Measurements from ENCODE around the gene SLC12A7. TPM values are rescaled to one million over a fixed set of nuclear protein-coding genes. Genes with fewer than 3 reads are reported as not detected.

SLC12A7 gene
- total RNA-seq, 2 donors from 2014 or later = 28.5 to 42.3 TPM

DNA sequence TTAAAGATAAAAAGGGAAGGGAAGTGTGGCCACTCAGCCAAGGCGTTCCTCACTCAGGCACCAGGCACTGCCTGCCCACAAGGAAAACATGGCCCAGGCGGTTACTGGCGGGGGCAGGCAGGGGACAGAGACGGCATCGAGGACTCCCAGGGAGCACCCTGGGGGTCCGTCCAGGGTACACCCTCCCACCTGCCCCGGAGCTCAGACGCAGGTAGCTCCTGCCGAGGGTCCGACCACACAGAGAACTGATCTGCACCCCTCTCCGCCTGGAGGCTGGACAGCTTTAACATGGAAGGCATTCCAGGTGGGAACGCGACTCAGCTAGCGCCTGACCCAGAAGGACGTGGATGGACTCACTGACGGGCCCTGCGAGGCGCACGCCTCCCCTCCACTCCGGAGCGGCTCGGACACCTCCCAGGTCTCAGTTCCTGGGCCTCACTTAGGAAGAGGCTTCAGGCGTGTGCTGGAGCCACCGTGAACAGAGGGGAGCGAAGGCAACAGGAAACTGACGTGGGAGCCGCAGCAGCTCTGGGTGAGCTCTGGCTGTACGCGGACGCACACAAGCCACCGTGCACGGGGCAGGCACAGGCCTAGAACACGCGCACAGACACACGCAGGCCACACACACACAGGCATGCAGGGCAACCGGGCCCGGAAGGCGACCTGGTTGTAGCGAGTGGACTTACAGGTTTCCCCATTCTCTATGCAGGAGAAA lies 55.8 kb downstream of the SLC12A7 start:
- peaks cover 72% of the 10 kb centered on the region for H3K36me3 ChIP-seq
- H3K9me3 ChIP-seq = no peaks in the 10 kb centered on the region
- H3K27me3 ChIP-seq = no peaks in the 10 kb centered on the region
- no peak for DNase-seq (ENCODE audit: low spot score)
- TF ChIP-seq, protein P1, sequence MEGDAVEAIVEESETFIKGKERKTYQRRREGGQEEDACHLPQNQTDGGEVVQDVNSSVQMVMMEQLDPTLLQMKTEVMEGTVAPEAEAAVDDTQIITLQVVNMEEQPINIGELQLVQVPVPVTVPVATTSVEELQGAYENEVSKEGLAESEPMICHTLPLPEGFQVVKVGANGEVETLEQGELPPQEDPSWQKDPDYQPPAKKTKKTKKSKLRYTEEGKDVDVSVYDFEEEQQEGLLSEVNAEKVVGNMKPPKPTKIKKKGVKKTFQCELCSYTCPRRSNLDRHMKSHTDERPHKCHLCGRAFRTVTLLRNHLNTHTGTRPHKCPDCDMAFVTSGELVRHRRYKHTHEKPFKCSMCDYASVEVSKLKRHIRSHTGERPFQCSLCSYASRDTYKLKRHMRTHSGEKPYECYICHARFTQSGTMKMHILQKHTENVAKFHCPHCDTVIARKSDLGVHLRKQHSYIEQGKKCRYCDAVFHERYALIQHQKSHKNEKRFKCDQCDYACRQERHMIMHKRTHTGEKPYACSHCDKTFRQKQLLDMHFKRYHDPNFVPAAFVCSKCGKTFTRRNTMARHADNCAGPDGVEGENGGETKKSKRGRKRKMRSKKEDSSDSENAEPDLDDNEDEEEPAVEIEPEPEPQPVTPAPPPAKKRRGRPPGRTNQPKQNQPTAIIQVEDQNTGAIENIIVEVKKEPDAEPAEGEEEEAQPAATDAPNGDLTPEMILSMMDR (IDR thresholded peaks at IDR 0.05) = no peak
- H3K4me1 ChIP-seq = peaks cover 0 to 6% of the 10 kb centered on the region in 2 donors
- H3K27ac ChIP-seq = no peak overlapping the region
- H3K4me3 ChIP-seq = no peak overlapping the region

DNA sequence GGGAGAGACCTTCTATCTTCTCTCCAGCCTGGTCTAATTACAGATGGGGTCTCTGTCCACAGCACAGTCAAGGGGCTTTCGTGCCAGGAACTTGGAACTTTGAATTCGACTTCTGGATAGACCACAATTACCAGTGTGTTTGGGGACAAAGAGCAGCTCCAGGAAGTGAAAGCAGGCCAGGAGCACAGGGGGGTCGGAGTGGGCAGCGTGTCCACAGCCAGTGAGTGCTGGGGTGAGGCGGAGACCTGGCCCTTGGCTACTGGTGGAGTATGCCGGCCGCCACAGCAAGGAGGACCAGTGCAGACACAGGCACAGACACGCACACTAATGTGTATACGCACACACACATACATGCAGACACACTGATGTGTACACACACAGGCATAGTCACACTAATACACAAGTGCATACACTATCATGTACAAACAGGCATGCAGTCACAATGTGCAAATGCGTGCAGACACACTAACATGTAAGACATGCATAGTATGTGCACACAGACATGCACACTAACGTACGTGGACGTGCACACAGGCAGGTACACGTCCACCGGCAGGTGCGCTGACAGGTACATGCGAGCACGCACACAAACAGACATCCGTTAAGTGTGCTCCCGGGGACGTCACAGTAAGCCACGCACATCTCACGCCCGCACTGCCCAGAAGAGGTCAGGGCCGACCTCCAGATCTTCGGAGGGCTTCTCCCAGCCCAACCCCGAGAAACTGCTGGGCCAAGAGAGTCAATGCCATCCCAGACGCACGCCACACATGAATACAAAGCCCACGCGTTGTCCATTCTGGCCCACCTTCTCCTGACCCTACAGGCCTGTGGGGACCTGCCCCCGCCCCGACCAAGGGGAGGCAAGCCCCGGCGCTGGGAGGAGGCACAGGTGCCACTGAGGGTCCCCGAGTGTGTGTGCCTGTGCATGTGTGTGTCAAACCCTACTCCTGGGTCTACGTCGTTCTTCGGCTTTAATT lies 56.8 kb downstream of the SLC12A7 start:
- H3K9me3 ChIP-seq = no peaks in the 10 kb centered on the region
- H3K4me1 ChIP-seq = peaks cover 0 to 13% of the 10 kb centered on the region in 2 donors
- no peaks in the 10 kb centered on the region for H3K27me3 ChIP-seq
- no peak for DNase-seq (ENCODE audit: low spot score)
- H3K4me3 ChIP-seq = no peak overlapping the region
- peaks cover 65% of the 10 kb centered on the region for H3K36me3 ChIP-seq
- no peak overlapping the region for H3K27ac ChIP-seq
- TF ChIP-seq, protein P1 (IDR thresholded peaks at IDR 0.05) = no peak

DNA sequence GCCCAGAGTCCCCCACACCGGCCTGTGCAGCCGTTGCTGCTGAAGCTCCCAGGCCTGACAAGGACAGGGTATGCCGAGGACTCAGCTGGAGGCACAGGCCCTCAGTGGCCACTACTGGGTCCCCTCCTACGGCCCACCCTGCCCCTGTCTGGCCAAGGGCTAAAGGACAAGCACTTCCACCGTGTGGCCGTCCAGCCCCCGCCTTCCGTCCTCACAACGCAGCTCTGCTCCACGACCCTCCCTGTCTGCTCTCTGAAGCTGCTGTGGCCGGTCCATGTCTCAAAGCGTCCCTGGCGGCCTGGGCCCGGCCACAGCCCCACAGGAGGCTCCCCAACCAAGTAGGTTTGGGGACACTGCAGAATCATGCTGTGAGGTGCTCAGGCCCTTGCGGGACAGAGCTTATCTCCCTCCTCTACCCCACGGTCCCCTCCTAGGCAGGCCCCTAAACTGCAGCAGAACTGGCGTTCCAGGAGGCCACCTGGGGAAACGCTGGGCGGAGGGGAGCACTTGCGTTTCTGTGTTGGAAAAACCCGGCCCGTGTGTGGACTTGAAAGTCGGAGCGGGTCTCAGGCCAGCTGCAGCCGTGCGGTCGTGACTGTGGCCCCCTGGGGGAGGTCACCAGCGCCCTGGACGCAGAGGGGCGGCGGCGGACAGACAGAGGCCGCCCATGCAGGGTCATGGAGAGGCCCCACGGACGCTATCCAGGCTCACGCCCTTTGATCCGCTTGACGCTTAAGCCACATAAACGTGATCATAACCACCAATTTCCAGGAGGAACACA lies 57.7 kb downstream of the SLC12A7 start:
- Histone ChIP-seq H3K27me3 (no peaks in the 10 kb centered on the region), H3K27ac (no peak overlapping the region), H3K36me3 (peaks cover 56% of the 10 kb centered on the region), H3K4me3 (no peak overlapping the region), H3K9me3 (no peaks in the 10 kb centered on the region), H3K4me1 (peaks cover 0 to 15% of the 10 kb centered on the region in 2 donors)
- TF ChIP-seq, protein P1 (IDR thresholded peaks at IDR 0.05) = no peak
- DNase-seq (ENCODE audit: low spot score) = no peak

DNA sequence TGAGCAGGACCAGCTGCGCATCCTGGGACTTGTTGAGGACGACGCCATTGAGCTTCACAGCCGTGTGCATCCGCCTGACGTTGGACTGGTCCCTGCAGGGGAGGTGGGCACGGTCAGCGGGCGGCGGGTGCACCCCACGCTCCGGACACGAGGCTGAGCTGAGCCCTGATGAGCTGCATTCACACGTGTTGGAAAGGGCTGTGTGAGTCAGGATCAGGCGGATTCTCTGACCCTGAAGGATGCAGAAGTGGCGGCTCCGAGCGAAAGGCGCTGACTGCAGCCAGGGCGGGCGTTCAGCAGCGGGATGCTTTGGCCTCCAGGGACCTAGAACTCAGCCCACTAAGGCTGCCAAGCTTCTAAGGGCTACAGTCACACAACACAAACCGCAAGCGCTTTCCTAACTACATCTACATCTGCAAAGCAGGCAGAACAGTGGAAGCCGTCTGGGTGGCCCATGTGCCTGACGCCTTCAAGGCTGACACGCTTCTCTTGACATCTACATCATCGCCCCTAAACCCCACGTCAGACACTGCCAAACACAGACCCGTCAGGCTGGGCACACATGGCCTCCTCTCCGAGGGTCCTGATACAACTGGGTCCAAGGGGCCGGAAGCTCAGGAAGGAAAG lies 58.4 kb downstream of the SLC12A7 start:
- DNase-seq (ENCODE audit: low spot score) = no peak
- Histone ChIP-seq H3K4me3 (no peak overlapping the region), H3K4me1 (peaks cover 0 to 15% of the 10 kb centered on the region in 2 donors), H3K9me3 (no peaks in the 10 kb centered on the region), H3K27me3 (no peaks in the 10 kb centered on the region), H3K36me3 (peaks cover 49% of the 10 kb centered on the region), H3K27ac (no peak overlapping the region)
- TF ChIP-seq, protein P1 (IDR thresholded peaks at IDR 0.05) = no peak
